Activated CD8-positive, alpha-beta memory T cell treated with anti-CD3 and anti-CD28 coated beads for 1 hour (primary cell): ENCODE data around the gene BIVM.

Source experiments
- DNase-seq, 2 donors: peaks; one replicate each; pipeline ENCODE4 v3.0.0-alpha.2; 2020; ENCODE audit warnings: low read depth in 1 of 2; ENCODE audit errors: extremely low read depth in 1 of 2

BIVM gene

DNA sequence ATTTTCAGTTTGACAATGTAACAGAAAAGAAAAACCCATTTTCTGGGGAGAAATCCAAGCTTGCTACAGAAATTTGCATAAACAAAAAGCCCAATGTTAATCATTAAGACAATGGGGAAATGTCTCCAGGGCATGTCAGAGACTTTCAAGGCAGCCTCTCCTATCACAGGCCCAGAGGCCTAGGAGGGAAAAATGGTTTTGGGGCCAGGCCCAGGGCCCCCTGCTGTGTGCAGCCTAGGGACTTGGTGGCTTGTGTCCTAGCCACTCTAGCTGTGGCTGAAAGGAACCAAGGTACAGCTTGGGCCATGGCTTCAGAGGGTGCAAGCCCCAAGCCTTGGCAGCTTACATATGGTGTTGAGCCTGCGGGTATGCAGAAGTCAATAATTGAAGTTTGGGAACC is 17.3 kb upstream of the BIVM start:
- DNase-seq: no peak

DNA sequence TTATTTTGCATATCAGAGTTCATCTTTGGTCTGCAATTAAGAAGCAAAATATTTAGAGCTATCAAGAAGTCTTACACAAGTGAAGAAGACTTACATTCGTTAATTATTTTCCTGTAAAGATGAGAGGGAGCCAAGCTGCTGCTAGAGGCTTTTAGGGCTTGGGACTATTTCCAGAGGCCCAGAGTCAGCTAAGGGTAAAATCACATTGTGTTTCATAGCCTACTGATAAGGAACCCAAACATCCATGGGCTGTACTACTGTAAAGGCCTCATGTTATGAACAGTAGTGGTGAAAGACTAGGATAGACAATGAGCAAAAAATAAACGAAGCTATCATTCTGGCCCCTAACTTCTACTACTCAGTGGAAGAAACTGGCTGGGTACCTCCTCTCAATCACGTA is 14.4 kb upstream of the BIVM start:
- DNase-seq: no peak

DNA sequence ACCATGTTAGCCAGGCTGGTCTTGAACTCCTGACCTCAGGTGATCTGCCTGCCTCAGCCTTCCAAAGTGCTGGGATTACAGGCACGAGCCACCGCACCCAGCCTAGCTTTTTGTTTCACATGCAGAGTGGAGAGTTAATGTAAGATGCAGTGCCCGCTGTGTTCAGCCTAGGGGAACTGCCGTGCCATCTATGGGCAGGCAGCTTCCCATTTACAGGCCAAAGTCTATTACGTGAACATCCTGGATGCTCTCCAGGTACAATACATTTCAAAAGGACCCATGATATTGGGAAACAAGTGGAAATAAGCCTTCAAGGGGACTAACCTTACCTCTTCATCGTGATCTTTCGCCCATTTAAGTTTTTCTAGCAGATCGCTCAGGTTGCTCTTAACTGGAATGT is 10.2 kb upstream of the BIVM start:
- no peak for DNase-seq

DNA sequence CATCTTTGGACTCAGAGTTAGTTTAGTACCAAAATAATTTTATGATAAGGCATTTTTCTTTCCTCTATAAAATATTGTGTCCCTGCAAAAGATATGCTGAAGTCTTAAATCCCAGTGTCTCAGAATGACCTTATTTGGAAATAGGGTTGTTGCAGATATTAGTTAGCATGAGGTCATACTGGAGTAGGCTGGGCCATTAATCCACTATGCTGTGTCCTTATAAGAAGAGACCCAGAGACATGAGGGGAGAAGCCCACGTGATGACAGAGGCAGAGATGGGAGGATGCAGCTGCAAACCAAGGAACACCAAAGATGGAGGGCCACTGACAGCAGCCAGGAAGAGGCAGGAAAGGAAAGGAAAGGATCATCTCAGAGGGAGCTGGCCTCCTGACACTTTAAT is 6.5 kb upstream of the BIVM start:
- no peak for DNase-seq

DNA sequence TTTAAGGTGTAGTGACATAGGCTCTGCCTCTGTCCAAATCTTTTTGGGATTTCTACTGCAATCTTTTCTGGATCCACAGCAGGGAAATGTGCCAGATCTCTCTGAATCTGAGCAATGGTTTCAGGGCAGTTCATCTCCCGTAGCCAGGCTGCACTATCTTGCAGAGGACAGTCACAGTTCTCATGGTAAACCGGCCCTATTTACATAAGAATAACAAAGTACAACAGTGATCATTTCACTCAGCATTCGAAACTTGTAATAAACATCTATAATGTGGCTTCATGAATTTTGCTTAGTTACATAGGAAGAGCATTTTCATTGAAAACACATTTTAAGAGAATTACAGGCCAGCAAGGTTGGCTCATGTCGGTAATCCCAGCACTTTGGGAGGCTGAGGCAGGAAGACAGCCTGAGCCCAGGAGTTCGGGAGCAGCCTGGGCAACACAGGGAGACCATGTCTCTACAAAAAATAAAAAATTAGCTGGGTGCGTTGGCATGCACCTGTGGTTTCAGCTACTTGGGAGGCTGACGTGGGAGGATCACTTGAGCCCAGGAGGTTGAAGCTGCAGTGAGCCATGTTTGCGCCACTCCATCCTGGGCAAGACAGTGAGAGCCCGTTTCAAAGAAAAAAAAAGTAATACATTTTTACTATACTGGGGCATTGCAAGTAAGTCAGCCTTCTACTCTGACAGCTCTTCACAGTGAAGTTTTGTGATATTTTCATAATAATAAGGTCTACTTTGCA is 5.1 kb upstream of the BIVM start:
- no peak for DNase-seq

DNA sequence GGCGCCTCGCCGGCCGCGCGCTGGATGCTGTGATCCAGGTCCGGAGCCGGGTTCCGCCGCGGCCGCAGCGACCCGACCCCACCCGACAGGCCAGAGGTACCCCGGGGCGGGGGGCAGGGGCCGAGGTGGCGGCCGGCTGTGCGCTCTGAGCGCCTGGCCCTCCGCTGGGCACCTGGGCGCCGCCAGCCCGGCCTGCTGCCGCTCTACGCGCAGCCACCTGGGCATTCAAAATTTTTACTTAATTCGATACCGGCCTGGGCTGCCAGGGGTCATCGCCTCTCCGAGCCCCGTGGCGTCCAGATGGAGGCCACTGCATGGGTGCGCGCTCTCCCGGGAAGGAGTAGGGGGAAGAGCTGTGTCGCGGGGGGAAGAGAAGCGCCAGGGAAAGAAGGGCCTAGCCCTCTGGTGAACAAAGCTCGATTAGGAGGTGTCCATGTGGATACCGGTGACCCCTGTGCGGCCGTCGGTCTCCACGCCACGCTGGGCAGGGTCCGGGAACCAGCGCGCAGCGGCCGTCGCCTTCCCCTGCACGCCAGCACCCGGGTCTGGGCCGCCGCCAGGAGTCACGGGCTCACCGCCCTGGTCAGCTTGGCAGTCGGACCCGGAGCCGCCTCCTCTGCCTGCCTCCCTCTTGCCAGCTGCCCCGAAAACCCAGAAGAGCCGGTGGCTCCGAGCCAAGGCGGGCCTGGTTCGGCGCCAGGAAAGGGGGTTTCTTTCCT is 666 bp downstream of the BIVM start:
- no peak for DNase-seq

DNA sequence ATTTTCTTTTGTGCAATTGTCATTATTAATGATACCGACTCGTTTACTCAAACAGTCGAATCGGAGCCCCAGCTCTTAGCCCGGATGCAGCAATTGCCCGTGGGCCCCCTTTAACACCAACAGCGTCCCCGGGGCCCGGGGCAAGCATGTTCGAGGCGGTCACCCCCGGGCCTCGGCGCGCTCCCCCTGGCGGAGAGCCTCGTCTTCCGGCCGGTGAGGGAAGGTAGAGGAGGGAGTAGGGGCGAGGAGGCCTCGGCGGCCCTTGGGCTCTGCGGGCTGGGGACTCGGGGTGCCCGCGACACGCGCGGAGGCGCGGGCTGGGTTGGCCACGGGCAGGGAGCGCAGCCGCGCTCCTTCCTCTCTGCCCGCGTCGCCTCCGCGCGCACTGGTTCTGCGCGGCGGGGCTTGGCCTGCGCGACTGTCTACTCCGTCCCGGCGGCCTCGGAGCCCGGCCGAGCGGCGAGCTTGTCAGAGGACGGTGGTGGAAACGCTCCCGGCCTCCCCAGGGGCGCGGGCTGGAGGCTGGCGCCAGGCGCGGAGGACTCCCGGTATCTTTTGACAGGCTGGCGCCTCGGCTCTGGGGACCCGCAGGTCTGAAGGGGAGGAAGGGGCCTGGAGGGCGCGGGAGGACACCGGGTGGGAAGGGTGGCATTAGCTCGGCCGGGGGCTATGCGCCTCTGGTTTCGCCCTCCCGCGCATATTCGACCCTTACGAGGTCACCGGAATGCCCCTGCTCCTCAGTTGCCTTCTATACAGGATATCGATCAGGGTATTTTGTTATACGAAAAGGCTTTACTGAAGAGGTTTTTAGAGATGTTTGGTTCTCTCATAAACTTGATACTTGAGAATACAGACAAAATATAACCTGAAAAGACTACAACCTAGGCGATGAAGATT is 1.5 kb downstream of the BIVM start:
- peak; percentile 62 to 79 for DNase-seq

DNA sequence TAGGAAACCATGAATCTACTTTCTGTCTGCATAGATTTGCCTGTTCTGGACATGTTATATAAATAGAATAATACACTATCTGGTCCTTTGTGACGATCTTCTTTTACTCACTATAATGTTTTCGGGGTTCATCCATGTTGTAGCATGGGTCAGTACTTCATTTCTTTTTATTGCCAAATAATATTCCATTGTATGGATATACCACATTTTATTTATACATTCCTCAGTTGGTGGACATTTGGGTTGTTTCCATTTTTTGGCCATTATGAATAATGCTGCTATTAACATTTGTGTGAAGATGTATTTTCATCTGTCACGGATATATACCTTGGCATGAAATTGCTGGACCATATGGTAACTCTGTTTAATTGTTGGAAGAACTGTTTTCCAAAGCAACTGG is 6.8 kb downstream of the BIVM start:
- no peak for DNase-seq

DNA sequence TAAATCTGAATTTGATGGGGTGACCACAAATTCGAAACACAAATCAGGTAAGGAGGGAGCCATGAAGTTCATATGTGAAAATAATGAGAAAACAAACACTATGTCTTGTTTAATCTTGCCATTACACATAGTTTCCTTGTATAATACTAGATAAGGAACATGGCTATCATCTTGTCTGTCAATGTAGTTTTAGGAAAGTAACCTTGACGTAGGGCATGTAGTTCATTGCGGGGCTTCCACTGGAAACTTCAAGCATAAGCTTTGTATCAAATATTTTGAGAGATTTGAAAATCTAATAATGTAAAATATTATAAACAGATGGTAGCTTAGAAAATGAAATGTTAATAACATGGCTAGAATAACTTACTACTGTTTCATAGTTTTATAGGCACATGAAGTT is 8.8 kb downstream of the BIVM start:
- no peak for DNase-seq

DNA sequence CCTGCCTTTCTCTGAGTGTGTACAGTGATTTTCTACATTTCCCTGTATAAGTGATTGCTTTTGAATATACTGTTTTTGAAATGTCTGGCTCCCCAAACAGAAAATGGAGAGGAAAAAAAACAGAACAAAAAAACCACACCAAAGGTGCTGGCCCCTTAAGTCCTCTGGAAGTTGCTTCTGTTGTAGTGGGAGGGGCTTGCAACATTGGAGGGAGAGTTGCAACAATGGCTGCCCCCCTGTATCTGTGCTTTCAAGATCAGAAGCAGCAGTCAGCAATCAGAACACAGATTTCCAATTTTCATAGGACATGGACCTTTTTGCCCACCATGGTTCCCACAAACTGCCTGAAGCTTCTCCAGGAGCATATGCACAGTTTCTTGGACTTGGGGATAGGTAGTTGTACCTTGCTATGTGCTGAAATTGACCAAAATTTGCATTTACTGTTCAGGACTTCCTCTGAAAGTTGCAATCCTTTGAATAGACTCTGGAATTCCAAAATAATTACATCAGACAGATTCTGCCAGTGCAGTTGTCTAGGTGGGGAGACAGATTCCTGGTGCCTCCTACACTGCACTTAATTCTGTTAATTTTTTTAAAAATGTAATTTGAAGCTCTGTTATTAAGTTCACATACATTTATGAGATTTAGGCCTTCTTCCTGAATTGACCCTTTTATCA is 13.8 kb downstream of the BIVM start:
- no peak for DNase-seq

DNA sequence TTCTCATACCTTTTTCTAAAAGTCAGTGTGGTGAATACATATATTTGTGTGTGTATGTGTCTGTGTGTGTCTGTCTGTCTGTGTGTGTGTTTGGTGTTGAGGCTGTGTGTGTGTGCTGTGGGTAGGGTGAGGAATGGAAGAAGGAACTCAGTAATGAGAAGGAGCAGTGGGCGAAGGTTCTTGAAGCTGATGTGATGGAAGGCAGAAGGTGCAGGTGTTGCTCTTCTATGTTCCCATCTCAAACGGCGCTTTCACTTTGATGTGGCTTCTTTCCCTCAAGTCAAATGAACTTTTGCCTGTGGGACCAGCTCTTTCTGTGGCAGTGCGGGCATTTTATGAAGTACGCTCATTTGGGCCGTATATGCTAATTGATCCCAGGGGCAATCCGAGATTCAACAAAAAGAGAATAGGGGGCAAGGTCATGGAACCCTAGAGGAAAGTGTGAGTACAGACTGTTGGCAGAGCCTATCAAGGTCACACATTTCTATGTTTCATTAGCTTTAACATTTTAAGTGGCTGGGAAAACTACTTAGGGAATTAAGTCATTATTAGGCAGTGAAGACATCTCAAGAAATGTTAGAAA is 15.2 kb downstream of the BIVM start:
- no peak for DNase-seq

DNA sequence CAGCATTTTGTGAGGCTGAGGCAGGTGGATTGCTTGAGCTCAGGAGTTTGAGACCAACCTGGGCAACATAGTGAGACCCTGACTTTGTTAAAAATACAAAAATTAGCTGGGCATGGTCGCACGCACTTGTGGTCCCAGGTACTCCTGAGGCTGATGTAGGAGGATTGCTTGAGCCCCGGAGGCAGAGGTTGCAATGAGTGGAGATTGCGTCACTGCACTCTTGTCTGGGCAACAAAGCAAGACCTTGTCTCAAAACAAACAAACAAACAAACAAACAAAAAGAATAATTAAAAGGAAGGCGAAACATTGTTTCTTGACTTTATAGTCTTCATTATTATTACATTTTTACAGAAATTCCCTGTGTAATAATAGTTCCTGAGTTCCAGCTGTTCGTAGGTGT is 15.9 kb downstream of the BIVM start:
- DNase-seq: no peak

DNA sequence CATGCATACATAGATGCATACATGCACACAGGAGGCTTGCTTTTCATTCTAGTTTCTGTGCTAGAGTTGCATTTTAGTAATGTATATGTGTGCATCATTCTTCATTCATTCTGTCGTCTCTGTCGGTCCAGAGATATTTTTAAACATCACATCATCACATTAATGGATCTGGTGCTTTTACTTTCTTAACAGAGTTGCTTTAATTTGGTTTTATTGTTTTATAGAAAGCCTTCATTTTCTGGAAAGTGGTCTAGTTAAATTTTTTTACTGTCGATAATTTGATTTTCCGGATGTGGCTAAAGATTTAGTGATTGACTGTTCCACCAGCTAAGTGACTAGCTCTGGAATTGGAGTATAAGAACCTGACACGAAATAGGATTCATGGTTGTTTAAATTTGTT is 16.9 kb downstream of the BIVM start:
- no peak for DNase-seq

DNA sequence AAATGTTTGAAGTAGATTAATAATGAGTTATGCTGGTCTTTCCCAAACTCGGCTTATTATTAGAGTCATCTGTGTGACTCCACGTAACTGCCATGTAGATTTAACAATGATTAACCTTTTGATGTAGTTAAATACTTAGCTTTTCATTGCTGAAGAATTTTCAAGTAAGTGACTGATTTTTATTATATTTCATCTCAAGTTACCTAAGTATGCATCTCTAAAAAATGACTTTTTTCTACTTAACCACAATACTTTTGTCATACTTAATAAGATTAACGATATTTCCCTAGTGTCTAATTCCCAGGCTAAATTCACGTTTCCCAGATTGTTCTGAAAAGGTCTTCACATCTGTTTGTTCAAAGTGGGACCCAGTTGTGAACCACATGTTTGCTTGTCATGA is 17.8 kb downstream of the BIVM start:
- no peak for DNase-seq

DNA sequence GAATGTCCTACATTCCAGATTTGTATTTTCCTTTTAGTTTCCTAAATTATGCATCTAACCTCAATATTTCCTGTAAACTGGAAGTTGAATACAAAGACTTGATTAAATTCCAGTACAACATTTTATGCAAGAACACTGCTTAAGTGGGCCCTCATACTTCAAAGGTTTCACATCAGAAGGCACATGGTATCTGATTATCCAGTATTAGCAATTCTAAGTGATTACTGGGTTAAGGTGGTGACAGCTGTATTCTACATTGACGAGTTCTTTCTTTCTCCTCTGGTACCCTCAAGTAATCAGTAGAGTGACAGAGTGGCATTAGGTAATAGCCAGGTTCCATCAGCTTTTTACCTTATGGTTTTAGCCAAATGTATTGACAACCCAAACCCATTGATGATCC is 18.3 kb downstream of the BIVM start:
- no peak for DNase-seq

DNA sequence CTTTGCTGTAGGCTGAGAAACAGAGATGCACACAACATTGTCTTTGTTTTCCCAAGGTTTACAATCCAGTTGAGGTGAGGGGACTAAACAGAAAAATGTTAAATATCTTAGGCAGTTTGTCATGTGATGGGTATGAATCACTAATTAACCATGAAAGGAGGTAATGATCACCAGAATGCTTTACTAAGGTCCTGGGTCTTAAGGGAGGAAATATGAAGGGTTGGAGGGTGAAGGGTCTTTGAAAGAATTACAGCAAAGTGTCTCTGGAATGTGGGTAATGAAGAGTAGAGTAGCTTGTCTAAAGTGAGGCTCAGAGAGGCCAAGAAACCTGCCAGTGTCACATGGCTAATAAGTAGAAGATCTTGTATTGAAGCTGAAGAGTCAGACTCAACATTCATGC is 19.0 kb downstream of the BIVM start:
- DNase-seq: no peak

DNA sequence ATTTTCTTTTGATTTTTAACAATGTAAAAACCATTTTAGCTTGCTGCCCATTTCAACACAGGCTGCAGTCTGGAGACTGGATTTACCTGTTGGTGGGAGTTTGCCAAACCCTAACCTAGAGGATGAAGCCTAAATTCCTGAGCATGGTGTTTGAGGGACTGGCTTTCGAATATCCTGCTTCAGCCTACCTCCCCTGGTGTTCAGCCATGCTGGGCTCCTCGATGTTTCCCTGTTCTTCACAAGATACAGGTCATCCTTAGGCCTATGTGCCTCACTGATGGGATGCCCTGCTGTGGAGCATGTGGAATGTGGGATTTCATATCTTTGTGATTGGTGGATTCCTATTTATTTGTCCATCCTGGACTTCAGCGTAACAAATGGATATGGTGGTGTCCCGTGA is 26.5 kb downstream of the BIVM start:
- no peak for DNase-seq

DNA sequence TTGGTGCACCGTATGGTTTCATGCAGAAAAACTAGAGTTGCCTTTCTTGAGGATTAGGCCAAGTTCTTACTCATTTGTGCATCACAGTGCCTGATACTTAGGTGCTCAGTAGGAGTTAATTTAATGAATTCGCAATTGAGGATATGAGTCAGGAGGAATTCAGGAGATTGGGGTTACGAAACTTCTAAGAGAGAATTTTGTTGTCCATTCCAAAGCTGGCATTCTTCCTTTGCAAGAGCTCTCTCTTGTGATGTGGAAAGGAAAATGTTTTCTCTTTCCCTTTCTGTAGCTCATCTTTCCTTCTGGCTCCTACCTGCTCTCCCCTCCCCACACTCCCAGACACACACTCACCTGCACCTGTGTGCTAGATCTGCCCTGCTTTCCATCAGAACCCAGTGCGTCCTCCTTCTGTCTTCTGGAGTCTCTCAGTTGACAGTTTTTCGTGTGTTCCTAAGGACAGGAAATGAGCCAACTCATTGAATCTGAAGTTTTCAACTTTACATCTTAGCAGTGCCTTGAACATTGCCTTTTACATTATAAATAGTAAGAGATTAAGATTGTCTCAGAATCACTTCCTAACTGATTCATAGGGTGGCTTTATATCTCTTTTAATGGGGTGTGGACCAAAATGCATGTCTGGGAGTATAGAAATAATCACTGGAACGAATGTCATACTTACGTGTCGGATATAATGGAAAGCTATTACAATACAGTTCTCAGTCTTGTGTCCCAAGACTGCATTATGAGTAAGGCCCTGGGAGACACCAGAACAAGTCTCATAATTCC is 27.2 kb downstream of the BIVM start:
- no peak for DNase-seq

DNA sequence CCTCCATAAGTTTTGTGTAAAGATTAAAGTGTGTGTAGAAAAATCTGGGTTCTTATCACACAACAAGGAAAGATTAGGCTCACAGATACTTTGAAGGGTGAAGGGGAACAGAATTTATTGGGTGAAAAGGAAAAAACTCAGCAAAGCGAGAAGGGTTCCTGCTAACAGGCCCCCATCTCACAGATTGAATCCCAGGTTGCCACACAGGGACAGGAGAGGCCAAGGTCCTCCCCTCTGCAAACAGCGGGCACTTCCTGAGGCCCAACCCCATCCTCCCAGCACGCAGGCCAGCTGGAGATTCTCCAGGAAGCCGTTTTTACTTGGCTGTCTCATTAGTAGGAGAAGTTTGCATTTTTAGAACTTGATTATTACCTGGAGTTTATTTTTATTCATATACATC is 31.7 kb downstream of the BIVM start:
- no peak for DNase-seq

DNA sequence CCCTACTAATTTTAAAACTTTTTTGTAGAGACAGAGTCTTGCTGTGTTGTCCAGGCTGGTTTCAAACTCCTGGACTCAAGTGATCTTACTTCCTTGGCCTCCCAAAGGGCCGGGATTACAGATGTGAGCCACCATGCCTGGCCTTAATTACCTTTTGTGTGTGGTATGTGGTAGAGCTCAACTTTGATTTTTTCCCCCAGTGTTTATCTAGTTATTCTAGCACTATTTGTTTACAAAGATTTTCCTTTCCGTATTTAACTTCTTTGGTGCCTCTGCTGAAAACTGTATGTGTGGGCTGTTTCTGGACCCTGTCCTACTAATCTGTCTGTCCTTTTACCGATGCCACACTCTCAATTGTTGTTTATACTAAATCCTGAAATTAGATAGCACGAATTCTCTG is 37.6 kb downstream of the BIVM start:
- no peak for DNase-seq
